Heart left ventricle (tissue), 16 donors: ENCODE measurements around the gene PCDHB4. TPM values are rescaled to one million over a fixed set of nuclear protein-coding genes. Genes with fewer than 3 reads are reported as not detected.
"Not testable (repeated sequence)": the region's sequence is repeated elsewhere in the genome, so short reads cannot be mapped to it uniquely, and the experiment has no call there.

ENCODE experiments used
- ATAC-seq, 4 donors: fragments of 200-7000 bp; cut with Tn5 transposase; one replicate each; pipeline ENCODE4 v1.9.1; 2020 to 2022; ENCODE audit warnings: moderate library complexity in 4 of 4, mild to moderate bottlenecking in 3 of 4, moderate number of reproducible peaks in 1 of 4
- DNase-seq, 5 donors: peaks; one replicate each; pipeline ENCODE4 v3.0.0-alpha.2; 2020
- H3K27ac ChIP-seq, 12 donors: fragments of 200-600 bp; sonication (generic) in 4 of 12; one replicate each; pipeline versions ENCODE4 v1.5.0 to v1.8.0; 2016 to 2022; ENCODE audit warnings: mild to moderate bottlenecking in 2 of 12
- H3K27me3 ChIP-seq, 9 donors: fragments of 200-600 bp; sonication (generic) in 2 of 9; one replicate each; pipeline versions ENCODE4 v1.5.1 to v1.8.0; 2016 to 2022; ENCODE audit warnings: mild to moderate bottlenecking in 3 of 9
- H3K36me3 ChIP-seq, 9 donors: fragments of 200-600 bp; sonication (generic) in 2 of 9; one replicate each; pipeline versions ENCODE4 v1.5.0 to v1.8.0; 2018 to 2022; ENCODE audit warnings: mild to moderate bottlenecking in 2 of 9
- H3K4me1 ChIP-seq, 12 donors: fragments of 200-600 bp; sonication (generic) in 4 of 12; one replicate each; pipeline versions ENCODE4 v1.5.0 to v1.8.0; 2016 to 2022; ENCODE audit warnings: mild to moderate bottlenecking in 3 of 12
- H3K4me3 ChIP-seq, 12 donors: fragments of 200-600 bp; sonication (generic) in 4 of 12; one replicate each; pipeline versions ENCODE4 v1.5.0 to v1.8.0; 2017 to 2022; ENCODE audit warnings: mild to moderate bottlenecking in 9 of 12, moderate library complexity in 4 of 12
- H3K9me3 ChIP-seq, 12 donors: fragments of 200-600 bp; sonication (generic) in 4 of 12; one replicate each; pipeline versions ENCODE4 v1.5.0 to v1.8.0; 2016 to 2022; ENCODE audit warnings: mild to moderate bottlenecking in 1 of 12
- CTCF ChIP-seq, 12 donors: fragments of 200-600 bp; sonication (generic) in 4 of 12; IDR thresholded peaks; one replicate each; pipeline versions ENCODE4 v1.5.0 to v1.8.0; 2018 to 2022; ENCODE audit warnings: antibody characterized with exemption in 12 of 12, mild to moderate bottlenecking in 5 of 12
- POLR2A ChIP-seq, 2 donors: fragments of 450-650 bp; IDR thresholded peaks; one replicate each; pipeline ENCODE4 v1.6.1; 2017; ENCODE audit warnings: antibody characterized with exemption in 2 of 2, mild to moderate bottlenecking in 2 of 2, moderate library complexity in 2 of 2
- WGBS, 4 donors: extraction: QIAGEN DNeasy Blood & Tissue Kit in 2 of 4; methylation state at CpG; one replicate each; pipeline versions ENCODE4 v1.1.5 to v1.1.7; 2013 to 2018; 5-methylcytosine and 5-hydroxymethylcytosine counted together
- intact Hi-C, 10 donors: fragments of 100-400 bp; cut with DNase I; formaldehyde crosslinking; loops; one replicate each; pipeline versions ENCODE4 v1.11.1 to v1.14.2; 2022
- polyA plus RNA-seq, 2 donors: library from polyadenylated mRNA; stranded (reverse); fragments of 200-250 nt; gene quantifications; one replicate each; pipeline ENCODE4 v1.2.3, GENCODE V29; 2013
- total RNA-seq, 9 donors: library from RNA; depleted of rRNA in 2 of 9; stranded (reverse); fragments of >200 nt in 2 of 9; fragmentation: NEBNext Ultra II Directional in 3 of 9; extraction: Animal tissue kit (Norgen Biotek cat#: 25700) in 3 of 9; gene quantifications; one replicate each; pipeline versions ENCODE4 v1.1.0 to v1.2.4, GENCODE V29; 2016 to 2023
- donor health status: ischemic (EF 13 %, LVEDD 7.1; RV severe dilation, severe dysfunction).
- donor health status: healthy with polysubstance abuse.
- donor health status: DM: no; HTN: yes; CAD: no.
- donor health status: DM: no; HTN: no; CAD: no.
- donor health status: ischemic (EF 25% LVEDD 6.9; RV normal size, moderate dysfunction).
- donor health status: ischemic (EF 25% LVEDD 5.7; RV mildly dilated, moderate dysfunction).
- donor health status: healthy.
- donor health status: DM: yes; HTN: yes; CAD: no.
- donor health status: ischemic (EF 35%, LVEDD 5.7; RV mildly dilated, moderate dysfunction).
- donor health status: nonischemic (EF 11% LVEDD 7.7; RV severe dilation, severe dysfunction).
- donor health status: DM: yes; HTN: yes; CAD: no.
- donor health status: PGD.
- donor health status: ischemic (EF 29% LVEDD 5.4; RV normal size, mild dysfunction).
- donor health status: nonischemic (EF 23%, LVEDD 6.1; RV moderate dilation, normal function).

The PCDHB4 gene
- total and polyA plus RNA-seq, 11 donors, result 0.30 to 2.8 (median 1.4) TPM

- intact Hi-C loops, result no loop called here
- peaks cover 0 to 96% (median 42%) of the 10 kb centered on the region in 12 donors for H3K9me3 ChIP-seq
- no peak overlapping the region for H3K27ac ChIP-seq
- DNase-seq, result peak in 1 of 5 donors; percentile 43
- 36 to 48% (median 39%) methylated on average over 32 to 33 of the region's 33 CpGs for WGBS, 4 donors
- H3K4me3 ChIP-seq, result peak overlapping the region in 8 of 12 donors; percentile 8 to 37 (median 22)
- no peaks in the 10 kb centered on the region for H3K36me3 ChIP-seq
- no peak for ATAC-seq
- H3K27me3 ChIP-seq, result peaks cover 0 to 36% (median 4%) of the 10 kb centered on the region in 9 donors
- TF ChIP-seq POLR2A (IDR thresholded peaks at IDR 0.05) (no peak), CTCF (IDR thresholded peaks at IDR 0.05) (no peak)
- no peaks in the 10 kb centered on the region for H3K4me1 ChIP-seq
Observed at GRCh38 chr5:141150224-141150992, 28.8 kb downstream of the PCDHB4 start.

- Histone ChIP-seq H3K9me3 (peaks cover 0 to 98% (median 43%) of the 10 kb centered on the region in 12 donors), H3K27ac (no peak overlapping the region), H3K27me3 (peaks cover 0 to 38% (median 4%) of the 10 kb centered on the region in 9 donors), H3K4me1 (no peaks in the 10 kb centered on the region), H3K4me3 (no peak overlapping the region), H3K36me3 (no peaks in the 10 kb centered on the region)
- no peak for DNase-seq
- TF ChIP-seq POLR2A (IDR thresholded peaks at IDR 0.05) (no peak), CTCF (IDR thresholded peaks at IDR 0.05) (no peak)
- no peak for ATAC-seq
- WGBS, 4 donors, result 29 to 50% (median 38%) methylated on average over 13 of the region's 13 CpGs
- intact Hi-C loops, result no loop called here
Observed at GRCh38 chr5:141150993-141151325, 29.3 kb downstream of the PCDHB4 start.

- intact Hi-C loops, H3K27ac ChIP-seq, H3K4me1 ChIP-seq, ATAC-seq, H3K36me3 ChIP-seq, H3K4me3 ChIP-seq: not testable (repeated sequence)
- peak in 1 of 5 donors; percentile 54 for DNase-seq
- H3K27me3 ChIP-seq, result peaks cover 0 to 44% (median 8%) of the 10 kb centered on the region in 9 donors
- WGBS, 4 donors, result 31 to 47% (median 32%) methylated on average over 20 to 40 of the region's 41 CpGs
- H3K9me3 ChIP-seq, result peaks cover 0 to 98% (median 49%) of the 10 kb centered on the region in 12 donors
Observed at GRCh38 chr5:141151632-141152031, 30.0 kb downstream of the PCDHB4 start.

- H3K9me3 ChIP-seq, result peaks cover 0 to 98% (median 54%) of the 10 kb centered on the region in 12 donors
- H3K27ac ChIP-seq, H3K4me3 ChIP-seq, intact Hi-C loops, DNase-seq, H3K36me3 ChIP-seq, ATAC-seq, H3K4me1 ChIP-seq: not testable (repeated sequence)
- H3K27me3 ChIP-seq, result peaks cover 0 to 49% (median 9%) of the 10 kb centered on the region in 9 donors
- 25 to 29% (median 26%) methylated on average over 18 to 36 of the region's 36 CpGs for WGBS, 4 donors
Observed at GRCh38 chr5:141152096-141152495, 30.5 kb downstream of the PCDHB4 start.

GRCh38 chr5:141155540-141156374 lies 34.1 kb downstream of the PCDHB4 start:
- Histone ChIP-seq H3K27ac (no peak overlapping the region), H3K4me1 (no peaks in the 10 kb centered on the region), H3K9me3 (peaks cover 0 to 90% (median 39%) of the 10 kb centered on the region in 12 donors), H3K27me3 (peaks cover 0 to 48% (median 10%) of the 10 kb centered on the region in 9 donors), H3K4me3 (peak overlapping the region in 2 of 12 donors; percentile 7 to 16), H3K36me3 (no peaks in the 10 kb centered on the region)
- TF ChIP-seq POLR2A (IDR thresholded peaks at IDR 0.05) (no peak), CTCF (IDR thresholded peaks at IDR 0.05) (peak in 2 of 12 donors; percentile 6)
- intact Hi-C loops, result no loop called here
- 28 to 40% (median 34%) methylated on average over 21 of the region's 21 CpGs for WGBS, 4 donors
- ATAC-seq, result no peak
- DNase-seq, result no peak

- H3K4me1 ChIP-seq, H3K27ac ChIP-seq, H3K36me3 ChIP-seq, intact Hi-C loops, ATAC-seq, H3K4me3 ChIP-seq: not testable (repeated sequence)
- peaks cover 0 to 93% (median 33%) of the 10 kb centered on the region in 12 donors for H3K9me3 ChIP-seq
- WGBS, 4 donors, result 0 to 34% (median 30%) methylated on average over 1 to 38 of the region's 38 CpGs
- DNase-seq, result peak in 1 of 5 donors; percentile 28
- H3K27me3 ChIP-seq, result peaks cover 0 to 36% (median 10%) of the 10 kb centered on the region in 9 donors
Observed at GRCh38 chr5:141157356-141157755, 35.7 kb downstream of the PCDHB4 start.

- intact Hi-C loops, H3K27ac ChIP-seq, H3K36me3 ChIP-seq, H3K4me3 ChIP-seq, ATAC-seq, H3K4me1 ChIP-seq: not testable (repeated sequence)
- DNase-seq, result peak in 1 of 5 donors; percentile 30
- 25 to 49% (median 35%) methylated on average over 5 to 22 of the region's 28 CpGs for WGBS, 4 donors
- Histone ChIP-seq H3K9me3 (peaks cover 0 to 93% (median 37%) of the 10 kb centered on the region in 12 donors), H3K27me3 (peaks cover 0 to 30% (median 10%) of the 10 kb centered on the region in 9 donors)
Observed at GRCh38 chr5:141157901-141158300, 36.3 kb downstream of the PCDHB4 start.
